IMR-90 (cell line): ENCODE results near the gene TMOD1. TPM values are rescaled to one million over a fixed set of nuclear protein-coding genes. Genes with fewer than 3 reads are reported as not detected.

Experiments
- ATAC-seq: fragments of 200-7000 bp; cut with Tn5 transposase; 2 replicates; pipeline ENCODE4 v1.9.1; 2020; ENCODE audit warnings: low read depth, mild to moderate bottlenecking, moderate library complexity
- BruUV-seq: library from RNA; stranded (reverse); fragments of 400-500 nt; replicated peaks from 2 replicates; lab custom pipeline; 2021; lab: Mats Ljungman, UMichigan
- CTCF ChIA-PET: fragments of 300-600 bp; formaldehyde crosslinking; extraction: SDS; loops from one replicate; lab custom pipeline; 2021; ENCODE audit warnings: antibody characterized with exemption; lab: Yijun Ruan, JAX
- POLR2A ChIA-PET: fragments of 300-600 bp; sonication (Branson Sonifier 250); formaldehyde crosslinking; loops from one replicate; lab custom pipeline; 2022; ENCODE audit warnings: antibody characterized with exemption; ENCODE audit not compliant: unreplicated experiment; lab: Charles Lee
- DNase-seq: peaks from one replicate; pipeline ENCODE4 v3.0.0; 2013
- H2AFZ ChIP-seq: replicated peaks from 2 replicates; pipeline ENCODE3; 2013; ENCODE audit warnings: low read length, mild to moderate bottlenecking; ENCODE audit not compliant: poor library complexity
- H2AK5ac ChIP-seq: 2 replicates; pipeline ENCODE4 v1.6.1; 2013; ENCODE audit warnings: low read depth, low read length, inconsistent platforms
- H2AK9ac ChIP-seq: replicated peaks from 2 replicates; pipeline ENCODE3; 2013; ENCODE audit warnings: mild to moderate bottlenecking, low read depth, low read length, moderate library complexity; ENCODE audit not compliant: poor library complexity
- H2BK120ac ChIP-seq: 2 replicates; pipeline ENCODE4 v1.6.1; 2013; ENCODE audit warnings: low read depth, low read length, inconsistent platforms
- H2BK15ac ChIP-seq: 3 replicates; pipeline ENCODE4 v1.6.1; 2013; ENCODE audit warnings: low read depth, low read length, inconsistent platforms
- H2BK20ac ChIP-seq: 2 replicates; pipeline ENCODE4 v1.6.1; 2013; ENCODE audit warnings: low read depth, mild to moderate bottlenecking, inconsistent platforms, low read length, moderate library complexity
- H2BK5ac ChIP-seq: 2 replicates; pipeline ENCODE4 v1.6.1; 2013; ENCODE audit warnings: mild to moderate bottlenecking, low read depth, low read length, inconsistent platforms; ENCODE audit not compliant: poor library complexity, severe bottlenecking
- H3K14ac ChIP-seq: replicated peaks from 2 replicates; pipeline ENCODE4 v1.6.1; 2013; ENCODE audit warnings: low read depth, low read length, inconsistent platforms
- H3K18ac ChIP-seq: 2 replicates; pipeline ENCODE4 v1.6.1; 2013; ENCODE audit warnings: low read depth, low read length, control low read depth
- H3K23ac ChIP-seq: 2 replicates; pipeline ENCODE4 v1.6.1; 2013; ENCODE audit warnings: low read depth, low read length, inconsistent platforms
- H3K27ac ChIP-seq: 2 replicates; pipeline ENCODE4 v1.5.1; 2013; ENCODE audit warnings: mild to moderate bottlenecking, control low read depth, low read length; ENCODE audit not compliant: insufficient read depth
- H3K27me3 ChIP-seq: 2 replicates; pipeline ENCODE4 v1.6.1; 2013; ENCODE audit warnings: low read length; ENCODE audit not compliant: control insufficient read depth, insufficient read depth
- H3K36me3 ChIP-seq: 2 replicates; pipeline ENCODE4 v1.6.1; 2013; ENCODE audit warnings: low read length, mixed read lengths; ENCODE audit not compliant: control insufficient read depth, insufficient read depth
- H3K4ac ChIP-seq: 2 replicates; pipeline ENCODE4 v1.6.1; 2013; ENCODE audit warnings: low read depth, low read length, inconsistent platforms
- H3K4me1 ChIP-seq: 2 replicates; pipeline ENCODE4 v1.6.1; 2013; ENCODE audit warnings: low read length, mixed read lengths; ENCODE audit not compliant: control insufficient read depth, insufficient read depth
- H3K4me2 ChIP-seq: 2 replicates; pipeline ENCODE4 v1.6.1; 2013; ENCODE audit warnings: low read depth, mild to moderate bottlenecking, control low read depth, low read length, moderate library complexity
- H3K4me3 ChIP-seq: 2 replicates; pipeline ENCODE4 v1.5.1; 2013; ENCODE audit warnings: low read depth, mild to moderate bottlenecking, control low read depth, low read length, moderate library complexity; ENCODE audit not compliant: insufficient read depth
- H3K56ac ChIP-seq: 2 replicates; pipeline ENCODE4 v1.6.1; 2013; ENCODE audit warnings: low read length, inconsistent platforms; ENCODE audit not compliant: insufficient read depth; ENCODE audit errors: extremely low read depth
- H3K79me1 ChIP-seq, 2 experiments: 2 replicates each; pipeline ENCODE4 v1.6.1; 2013; ENCODE audit warnings: low read length in 2 of 2, inconsistent platforms in 1 of 2, low read depth in 1 of 2
- H3K9ac ChIP-seq: 2 replicates; pipeline ENCODE4 v1.6.1; 2013; ENCODE audit warnings: low read depth, low read length, control low read depth
- H3K9me1 ChIP-seq: 2 replicates; pipeline ENCODE4 v1.6.1; 2013; ENCODE audit warnings: low read length, inconsistent platforms; ENCODE audit not compliant: insufficient read depth
- H3K9me3 ChIP-seq: 2 replicates; pipeline ENCODE4 v1.6.1; 2013; ENCODE audit warnings: low read length; ENCODE audit not compliant: control insufficient read depth, insufficient read depth
- H4K20me1 ChIP-seq: 2 replicates; pipeline ENCODE4 v1.6.1; 2013; ENCODE audit warnings: low read length, inconsistent platforms; ENCODE audit not compliant: insufficient read depth
- H4K5ac ChIP-seq: 2 replicates; pipeline ENCODE4 v1.6.1; 2013; ENCODE audit warnings: mild to moderate bottlenecking, low read depth, low read length, control low read depth
- H4K8ac ChIP-seq, 2 experiments: 2 replicates each; pipeline ENCODE4 v1.6.1; 2013; ENCODE audit warnings: low read depth in 2 of 2, low read length in 2 of 2, control low read depth in 1 of 2, inconsistent platforms in 1 of 2
- H4K91ac ChIP-seq: 2 replicates; pipeline ENCODE4 v1.6.1; 2013; ENCODE audit warnings: low read depth, low read length, inconsistent platforms; ENCODE audit not compliant: insufficient read depth
- BHLHE40 ChIP-seq: fragments of 150-350 bp; IDR thresholded peaks from 2 replicates; pipeline ENCODE4 v1.6.1; 2016; ENCODE audit warnings: mild to moderate bottlenecking, low read depth, low read length
- FOS ChIP-seq: fragments of 150-350 bp; IDR thresholded peaks from 2 replicates; pipeline ENCODE4 v1.6.1; 2016; ENCODE audit warnings: low read depth, low read length
- MAFK ChIP-seq: IDR thresholded peaks from 2 replicates; pipeline ENCODE4 v1.6.1; 2012; ENCODE audit warnings: low read depth, low read length, improper control_type of control experiment
- MXI1 ChIP-seq: IDR thresholded peaks from 2 replicates; pipeline ENCODE4 v1.6.1; 2012; ENCODE audit warnings: low read depth, mild to moderate bottlenecking, low read length, moderate library complexity, borderline replicate concordance
- POLR2A ChIP-seq: IDR thresholded peaks from 2 replicates; pipeline ENCODE4 v1.6.1; 2012; ENCODE audit warnings: mild to moderate bottlenecking, low read depth, low read length
- RCOR1 ChIP-seq: IDR thresholded peaks from 2 replicates; pipeline ENCODE4 v1.6.1; 2012; ENCODE audit warnings: mild to moderate bottlenecking, low read length, improper control_type of control experiment; ENCODE audit not compliant: insufficient replicate concordance
- RFX5 ChIP-seq: IDR thresholded peaks from 2 replicates; pipeline ENCODE4 v1.8.0; 2012; ENCODE audit warnings: low read depth, mild to moderate bottlenecking, low read length, moderate library complexity
- WGBS, 2 experiments: methylation state at CpG; one replicate each; pipeline versions ENCODE4 v1.1.5 to v1.1.7; 2013; ENCODE audit warnings: missing lambda C conversion rate in 2 of 2; ENCODE audit not compliant: insufficient read length in 1 of 2; ENCODE audit errors: extremely low coverage in 2 of 2; 5-methylcytosine and 5-hydroxymethylcytosine counted together
- dilution Hi-C: fragments of 300-500 bp; cut with HindIII; formaldehyde crosslinking; loops from one replicate; pipeline ENCODE4 v1.14.3; 2018; ENCODE audit warnings: low sequenced_read_pairs; ENCODE audit not compliant: unreplicated experiment
- in situ Hi-C: fragments of 300-500 bp; cut with MboI; formaldehyde crosslinking; loops from 3 replicates; pipeline ENCODE4 v1.14.3; 2019; ENCODE audit warnings: low sequenced_read_pairs, inconsistent platforms, mixed read lengths
- intact Hi-C: fragments of 100-400 bp; cut with micrococcal nuclease; formaldehyde crosslinking; loops from 2 replicates; pipeline ENCODE4 v1.10.0; 2022
- polyA plus RNA-seq, 3 experiments: library from polyadenylated mRNA; depleted of rRNA; stranded (reverse); fragments of >200 nt; gene quantifications; 2 replicates each; pipeline ENCODE4 v1.2.3, GENCODE V29; 2012; ENCODE audit warnings: low replicate concordance in 1 of 3
- total RNA-seq: library from RNA; depleted of rRNA; stranded (reverse); fragments of >200 nt; gene quantifications from 2 replicates; pipeline ENCODE4 v1.2.3, GENCODE V29; 2012

TMOD1 gene
- total and polyA plus RNA-seq, 2 of the 4 experiments (the other 2 are of a cell fraction), result 0.18 to 0.38 TPM

- H3K27ac ChIP-seq, result no peak overlapping the region
- no peaks in the 10 kb centered on the region; the same call in 1 of the 2 replicates for H3K9me3 ChIP-seq
- H2AFZ ChIP-seq, result no peak overlapping the region
- peaks cover 4% of the 10 kb centered on the region for H3K4me1 ChIP-seq
- H4K20me1 ChIP-seq, result 0 out of 2 replicates have a peak, but pooled peaks cover 4% of the 10 kb centered on the region
- peak overlapping the region; percentile 69; the same call in 1 of the 2 replicates for H3K4ac ChIP-seq
- no peak overlapping the region for H2BK15ac ChIP-seq
- no peak overlapping the region for H3K9ac ChIP-seq
- no peak overlapping the region for H4K91ac ChIP-seq
- no TSS peak for BruUV-seq
- dilution Hi-C loops, result no loop called here
- ChIA-PET CTCF (interaction anchor here (0.9 to 1.5 kb wide), 2 partner anchors 88 to 95 kb away, joined by 4 to 9 read pairs; no protein-coding TSS in a partner anchor), POLR2A (no interaction called here)
- no peak overlapping the region for H2BK5ac ChIP-seq
- peak; percentile 87 for ATAC-seq
- H3K9me1 ChIP-seq, result peaks cover 9% of the 10 kb centered on the region
- no peak overlapping the region for H2BK120ac ChIP-seq
- no peaks in the 10 kb centered on the region for H3K79me1 ChIP-seq
- H3K56ac ChIP-seq, result no peak overlapping the region
- no peak overlapping the region for H3K23ac ChIP-seq
- H3K27me3 ChIP-seq, result peaks cover 2% of the 10 kb centered on the region; the same call in 1 of the 2 replicates
- H2BK20ac ChIP-seq, result no peak overlapping the region
- TF ChIP-seq RFX5, result 0 out of 2 replicates have a peak, but pooled peaks have one; percentile 6
- no peak for TF ChIP-seq MAFK
- TF ChIP-seq POLR2A, result no peak
- TF ChIP-seq MXI1, result peak; percentile 72
- peak; percentile 47; the same call in 1 of the 2 replicates for TF ChIP-seq BHLHE40
- TF ChIP-seq FOS, result peak; percentile 60
- peak; percentile 31 for TF ChIP-seq RCOR1
- WGBS, 2 experiments, result no CpG with 5 or more reads among the region's 10 CpGs
- H2AK9ac ChIP-seq, result no peak overlapping the region
- no peak overlapping the region for H2AK5ac ChIP-seq
- H4K5ac ChIP-seq, result no peak overlapping the region
- H3K4me3 ChIP-seq, result no peak overlapping the region
- no peak overlapping the region for H3K14ac ChIP-seq
- DNase-seq, result peak; percentile 95
- H3K4me2 ChIP-seq, result no peak overlapping the region
- no peak overlapping the region for H4K8ac ChIP-seq
- no peak overlapping the region for H3K18ac ChIP-seq
- in situ Hi-C loops, result no loop called here
- intact Hi-C loops, result no loop called here
- H3K36me3 ChIP-seq, result no peaks in the 10 kb centered on the region
Observed at GRCh38 chr9:97510797-97511654, 9.6 kb downstream of the TMOD1 start.
